Stimulated activated CD4-positive, alpha-beta T cell treated with anti-CD3 and anti-CD28 coated beads, Interleukin-2, amount 100 ng/mL, for 24 hours (primary cell): Measurements from ENCODE around the gene MFSD2B.
"Not testable (repeated sequence)": the region's sequence is repeated elsewhere in the genome, so short reads cannot be mapped to it uniquely, and the experiment has no call there.

ENCODE experiments used
- DNase-seq, 2 donors: peaks; one replicate each; pipeline ENCODE4 v3.0.0-alpha.2; 2020

MFSD2B gene

DNA sequence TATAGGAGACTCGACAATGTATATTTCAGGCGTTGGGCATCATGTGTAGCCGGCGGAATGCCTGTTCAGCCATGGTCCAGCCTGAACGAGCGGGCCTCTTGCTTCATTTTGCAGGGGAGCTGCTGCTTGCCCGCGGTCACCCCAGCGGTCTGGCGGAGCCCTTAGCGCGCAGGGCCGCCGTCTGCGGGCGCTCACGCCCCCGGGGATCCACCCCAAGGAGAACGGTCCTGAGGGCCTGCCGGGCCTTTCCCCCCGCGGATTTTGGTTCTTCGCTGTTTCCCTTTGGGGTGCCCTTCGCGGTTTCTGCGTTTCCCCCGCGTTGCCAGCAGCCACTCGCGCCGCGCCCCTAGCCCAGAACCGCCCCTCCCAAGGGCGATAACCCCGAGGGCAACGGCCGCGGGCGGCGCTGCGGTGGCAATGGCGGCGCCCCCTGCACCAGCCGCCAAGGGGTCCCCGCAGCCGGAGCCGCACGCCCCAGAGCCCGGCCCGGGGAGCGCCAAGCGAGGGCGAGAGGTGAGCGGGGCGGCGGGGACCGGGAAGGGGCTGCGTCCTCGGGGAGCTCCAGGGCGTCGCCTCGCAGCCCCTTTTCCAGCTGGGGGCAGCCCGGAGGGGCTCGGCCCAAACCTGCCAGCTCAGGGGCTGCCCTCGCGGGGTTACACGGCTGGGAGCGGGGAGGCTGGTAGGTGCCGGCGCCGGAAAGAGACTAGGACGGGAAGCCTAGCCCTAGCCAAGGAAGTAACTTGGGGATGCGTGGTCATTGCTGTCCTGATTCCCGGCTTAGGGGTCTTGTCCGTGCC is at the start of gene MFSD2B:
Gene MFSD2B, plus strand, starts transcription at position 406 of the 797 bp plus-strand sequence. Its CDS starts 12 bp downstream, at position 418.
- no peak for DNase-seq

DNA sequence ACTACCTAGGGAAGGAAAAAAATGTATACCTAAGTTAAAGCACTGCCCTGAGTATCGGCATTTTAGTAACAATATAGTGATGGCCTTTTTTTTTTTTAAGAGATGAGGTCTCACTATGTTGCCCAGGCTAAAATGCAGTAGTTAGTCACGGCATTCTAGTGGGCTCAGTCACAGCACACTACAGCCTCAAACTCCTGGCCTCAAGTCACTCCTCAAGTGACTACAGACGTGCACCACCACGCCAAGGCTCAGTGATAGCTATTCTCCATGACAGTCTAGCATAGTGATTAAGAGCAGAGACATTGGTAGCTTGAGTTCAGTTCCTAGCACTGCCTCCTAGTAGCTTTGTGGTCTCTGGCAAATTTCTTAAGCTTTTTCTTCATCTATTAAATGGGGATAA is 42.0 kb upstream of the MFSD2B start:
- no peak for DNase-seq

- DNase-seq = no peak
Observed at GRCh38 chr2:23976883-23977282, 33.0 kb upstream of the MFSD2B start.

GRCh38 chr2:23988371-23988770 is 21.5 kb upstream of the MFSD2B start:
- DNase-seq = no peak

DNA sequence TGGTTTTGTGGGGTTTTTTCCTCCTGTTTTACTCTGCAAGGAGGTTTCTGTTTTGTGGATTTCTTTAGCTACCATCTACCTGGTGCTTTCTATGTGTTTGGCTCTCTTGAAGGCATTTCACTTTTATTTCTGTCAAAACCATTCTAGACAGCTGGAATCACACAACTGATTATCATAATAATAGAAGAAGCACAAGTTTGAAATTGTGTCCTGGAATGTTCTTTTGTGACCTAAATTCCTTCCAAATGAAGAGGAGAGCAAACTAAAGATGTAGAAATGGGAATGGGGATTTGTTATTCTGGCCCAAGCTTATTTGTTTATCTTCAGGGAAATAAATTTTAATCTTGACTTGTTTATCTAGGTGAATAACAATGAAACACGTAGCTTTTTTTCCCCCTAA is 17.0 kb upstream of the MFSD2B start:
- DNase-seq = no peak

DNA sequence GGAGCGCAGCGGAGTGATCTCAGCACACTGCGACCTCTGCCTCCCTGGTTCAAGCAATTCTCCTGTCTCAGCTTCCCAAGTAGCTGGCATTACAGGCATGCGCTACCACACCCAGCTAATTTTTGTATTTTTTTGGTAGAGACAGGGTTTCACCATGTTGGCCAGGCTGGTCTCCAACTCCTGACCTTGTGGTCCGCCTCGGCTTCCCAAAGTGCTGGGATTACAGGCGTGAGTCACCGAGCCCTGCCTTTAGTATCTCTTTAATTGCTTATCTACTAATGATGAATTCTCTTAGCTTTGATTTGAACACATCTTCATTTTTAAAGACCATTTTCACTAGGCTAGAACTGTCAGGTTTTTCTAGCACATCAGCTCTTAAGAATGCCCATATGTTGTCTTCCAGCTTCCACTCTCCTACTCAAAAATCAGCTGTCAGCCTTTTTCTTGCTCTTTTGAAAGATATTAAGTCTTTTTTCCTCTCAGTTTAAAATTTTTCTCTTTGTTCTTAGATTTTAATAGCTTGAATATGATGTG is 16.1 kb upstream of the MFSD2B start:
- no peak for DNase-seq

DNA sequence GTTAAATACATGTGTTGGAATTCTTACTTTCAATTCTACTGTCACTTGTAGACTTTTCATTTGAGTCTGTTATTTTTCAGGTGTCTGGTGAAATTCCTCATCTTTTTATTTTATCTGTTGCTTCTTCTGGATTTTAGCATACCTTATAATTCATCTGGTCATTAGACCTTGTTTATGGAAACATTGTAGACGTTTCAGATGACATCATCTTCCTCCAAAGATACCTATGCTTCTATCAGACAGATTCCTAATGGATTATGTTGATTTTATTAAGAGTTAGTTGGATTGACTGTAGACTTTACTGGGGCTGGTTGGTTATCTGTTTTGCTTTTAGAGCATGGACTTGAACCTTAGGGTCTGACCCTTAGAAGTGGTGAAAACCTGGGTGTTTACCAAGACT is 15.3 kb upstream of the MFSD2B start:
- DNase-seq = no peak

DNA sequence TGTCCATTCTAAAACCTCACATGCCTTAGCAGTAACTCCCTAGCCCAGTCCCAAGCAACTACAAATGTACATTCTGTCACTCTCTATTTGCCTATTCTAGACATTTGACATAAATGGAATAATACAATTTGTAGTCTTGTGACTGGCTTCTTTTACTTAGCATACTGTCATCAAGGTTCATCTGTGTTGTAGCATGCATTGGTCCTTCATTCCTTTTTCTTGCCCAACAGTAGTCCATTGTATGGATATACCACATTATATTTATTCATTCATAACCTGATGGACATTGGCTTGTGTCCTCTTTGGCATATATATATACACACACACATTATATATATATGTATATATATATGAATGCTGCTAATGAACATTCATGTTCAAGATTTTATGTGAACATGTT is 2.2 kb upstream of the MFSD2B start:
- DNase-seq = no peak

- no peak for DNase-seq
Observed at GRCh38 chr2:24008672-24009366, 1.1 kb upstream of the MFSD2B start.

DNA sequence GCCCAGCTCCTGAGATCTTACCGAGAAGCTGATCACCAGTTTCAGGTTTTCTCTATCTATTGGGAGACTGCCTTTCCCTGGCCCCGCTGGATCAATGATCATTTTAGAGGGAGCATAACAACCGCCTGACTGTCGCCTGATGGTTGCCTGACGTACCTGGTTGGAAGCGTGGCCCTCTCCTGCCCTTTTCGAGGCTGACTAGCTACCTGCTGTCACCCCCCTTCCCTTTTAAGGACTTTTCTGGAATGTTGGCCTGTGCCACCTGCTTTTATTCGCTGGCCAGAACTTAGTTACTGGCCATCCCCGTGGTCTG is 562 bp upstream of the MFSD2B start:
- no peak for DNase-seq

- no peak for DNase-seq
Observed at GRCh38 chr2:24010477-24011249, 778 bp downstream of the MFSD2B start.

DNA sequence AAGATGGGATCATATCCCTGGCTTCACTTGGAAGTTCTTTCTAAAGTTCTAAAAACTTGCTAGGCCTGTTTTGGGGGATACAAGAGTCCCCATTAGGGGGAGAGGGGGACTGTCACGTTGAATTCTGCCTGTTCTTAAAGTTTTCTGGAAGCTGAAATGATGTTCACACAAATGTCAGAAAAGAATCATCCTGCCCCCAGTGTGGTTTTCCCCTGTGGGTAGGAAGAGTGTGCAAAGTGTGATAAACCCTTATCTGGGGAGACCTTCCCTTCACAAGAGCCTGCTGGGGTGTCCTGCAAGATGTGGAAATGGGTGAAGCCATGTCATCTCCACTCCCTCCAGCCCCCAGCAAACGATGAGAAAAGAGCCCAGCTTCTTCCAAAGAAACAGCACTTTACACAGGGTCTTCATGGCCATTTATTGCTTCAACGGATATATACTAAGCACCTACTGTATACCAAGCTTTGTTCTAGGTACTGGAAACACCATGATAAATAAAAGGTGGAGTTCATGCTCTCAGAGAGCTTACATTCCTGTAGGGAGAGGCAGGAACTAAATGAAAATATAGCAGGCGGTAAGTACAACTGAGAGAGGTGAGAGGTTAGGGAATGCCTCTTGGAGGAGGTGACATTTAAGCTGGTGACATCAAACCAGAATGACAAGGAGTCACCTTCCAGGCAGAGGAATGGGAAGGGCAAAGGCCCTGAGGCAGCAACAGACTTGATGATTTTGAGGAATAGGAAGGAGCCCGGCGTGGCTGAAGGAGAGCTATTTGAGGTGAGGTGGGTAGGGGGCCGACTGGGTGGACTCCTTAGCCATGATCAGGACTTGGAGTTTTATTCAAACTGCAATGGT is 1.6 kb downstream of the MFSD2B start:
- DNase-seq = no peak

- DNase-seq = no peak
Observed at GRCh38 chr2:24012521-24013188, 2.8 kb downstream of the MFSD2B start.

DNA sequence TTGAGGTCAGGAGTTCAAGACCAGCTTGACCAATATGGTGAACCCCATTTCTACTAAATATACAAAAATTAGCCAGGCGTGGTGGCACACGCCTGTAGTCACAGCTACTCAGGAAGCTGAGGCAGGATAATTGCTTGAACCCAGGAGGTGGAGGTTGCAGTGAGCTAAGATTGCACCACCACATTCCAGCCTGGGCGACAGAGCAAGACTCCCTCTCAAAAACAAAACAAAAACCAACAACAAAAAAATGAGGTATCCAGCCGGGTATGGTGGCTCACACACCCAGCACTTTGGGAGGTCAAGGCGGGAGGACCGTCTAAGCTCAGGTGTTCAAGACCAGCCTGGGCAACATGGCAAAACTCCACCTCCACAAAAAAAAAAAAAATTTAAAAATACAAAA is 5.0 kb downstream of the MFSD2B start:
- DNase-seq = not testable (repeated sequence)

- DNase-seq = no peak
Observed at GRCh38 chr2:24015562-24016375, 5.9 kb downstream of the MFSD2B start.

DNA sequence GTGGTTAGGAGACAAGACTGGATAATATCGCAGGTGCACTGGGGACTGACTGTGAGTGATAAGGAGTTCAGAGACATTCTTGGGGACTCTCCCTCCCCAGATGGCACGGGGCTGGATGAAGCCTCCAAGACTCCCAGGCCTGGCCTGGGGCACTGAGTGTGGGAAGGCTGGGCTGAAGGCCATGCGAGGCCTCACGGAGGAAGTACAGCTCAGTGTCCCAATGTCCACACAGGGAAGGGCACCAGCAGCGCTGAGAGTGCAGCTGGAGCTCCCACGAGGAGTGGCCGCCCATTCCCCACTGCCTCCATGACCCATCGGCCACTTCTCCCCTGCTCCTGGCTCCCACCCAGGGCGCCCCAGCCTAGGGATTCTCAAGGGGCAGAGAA is 6.5 kb downstream of the MFSD2B start:
- no peak for DNase-seq

DNA sequence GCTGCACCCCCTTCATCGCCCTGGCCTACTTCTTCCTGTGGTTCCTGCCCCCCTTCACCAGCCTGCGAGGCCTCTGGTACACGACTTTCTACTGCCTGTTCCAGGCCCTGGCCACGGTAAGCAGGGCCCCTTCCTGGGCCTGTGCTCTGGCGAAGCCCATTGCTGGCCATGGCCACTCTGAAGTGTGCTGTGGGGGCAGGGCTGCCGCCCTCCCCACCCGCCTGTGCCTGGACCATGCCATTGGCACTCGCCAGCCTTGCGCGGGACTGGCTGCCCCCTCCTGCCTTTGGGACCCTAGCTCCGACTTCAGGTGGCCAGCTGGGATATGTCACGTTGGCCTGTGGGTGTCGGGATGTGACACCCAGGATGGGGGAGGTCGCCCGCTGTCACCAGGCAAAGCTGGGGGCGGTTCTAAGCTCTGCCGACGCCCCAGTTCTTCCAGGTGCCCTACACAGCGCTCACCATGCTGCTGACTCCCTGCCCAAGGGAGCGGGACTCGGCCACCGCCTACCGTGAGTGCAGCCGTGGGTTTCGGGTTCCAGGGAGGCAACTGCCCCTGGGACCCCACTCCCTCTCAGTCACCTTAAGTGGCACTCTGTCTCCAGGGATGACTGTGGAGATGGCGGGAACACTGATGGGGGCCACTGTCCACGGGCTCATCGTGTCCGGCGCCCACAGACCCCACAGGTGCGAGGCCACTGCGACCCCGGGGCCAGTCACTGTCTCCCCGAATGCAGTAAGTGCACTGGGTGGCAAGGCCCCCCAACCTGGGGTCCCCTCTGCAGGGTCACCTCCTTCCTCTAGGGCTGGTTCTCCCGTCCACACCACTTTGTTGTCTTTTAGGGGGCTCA is 7.2 kb downstream of the MFSD2B start:
- no peak for DNase-seq

GRCh38 chr2:24017711-24018110 is 7.8 kb downstream of the MFSD2B start:
- no peak for DNase-seq

DNA sequence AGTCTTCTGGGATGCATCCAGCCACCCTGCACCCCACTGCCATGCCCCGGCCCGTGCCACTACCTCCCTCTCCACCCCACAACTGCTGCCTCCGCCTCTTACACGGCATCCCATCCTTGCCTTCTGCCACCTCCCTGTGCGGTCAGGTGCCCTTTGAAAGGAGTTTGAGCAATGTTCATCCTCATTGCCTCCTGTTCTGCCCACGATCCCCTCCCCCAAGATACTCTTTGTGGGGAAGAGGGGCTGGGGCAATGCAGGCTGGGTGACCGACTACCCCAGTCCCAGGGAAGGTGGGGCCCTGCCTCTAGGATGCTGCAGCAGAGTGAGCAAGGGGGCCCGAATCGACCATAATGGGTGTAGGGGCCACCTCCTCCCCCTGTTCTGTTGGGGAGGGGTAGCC is 8.4 kb downstream of the MFSD2B start:
- no peak for DNase-seq

DNA sequence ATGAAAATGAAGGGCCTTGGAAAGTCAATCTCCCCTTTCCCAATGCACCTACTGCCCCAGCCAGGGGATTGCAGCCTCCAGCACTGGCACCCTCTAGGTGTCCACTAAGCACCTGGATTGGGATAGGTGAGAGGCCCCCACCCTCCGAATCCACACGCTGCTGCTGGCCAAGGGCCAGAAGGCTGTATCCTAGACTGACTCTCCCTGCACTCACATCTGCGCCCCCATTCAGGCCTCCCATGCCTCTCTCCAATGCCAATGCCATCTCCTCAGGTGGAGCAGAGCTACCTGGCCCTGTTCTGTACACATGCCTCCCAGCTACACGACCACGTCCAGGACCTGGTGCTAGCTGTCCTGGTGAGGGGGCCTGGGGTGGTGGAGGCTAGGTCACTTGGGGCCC is 9.8 kb downstream of the MFSD2B start:
- no peak for DNase-seq
